B cell (primary cell): Measurements from ENCODE around the gene HS2ST1.

Source experiments
- CTCF ChIP-seq: fragments of 200-600 bp; IDR thresholded peaks from one replicate; pipeline ENCODE4 v1.8.0; 2022; ENCODE audit warnings: antibody characterized with exemption, mild to moderate bottlenecking
- EZH2 ChIP-seq: IDR thresholded peaks from 2 replicates; pipeline ENCODE4 v1.6.1; 2012; ENCODE audit warnings: borderline replicate concordance, low read depth, mild to moderate bottlenecking, moderate library complexity, low read length; ENCODE audit not compliant: insufficient read depth, poor library complexity, severe bottlenecking

- TF ChIP-seq CTCF (no peak), EZH2 (no peak)
Measured at GRCh38 chr1:87108228-87108627, 193.8 kb downstream of the HS2ST1 start.
